Liver (tissue), 9 donors: ENCODE data around the gene ISCA2. TPM values are rescaled to one million over a fixed set of nuclear protein-coding genes. Genes with fewer than 3 reads are reported as not detected.

ENCODE experiments used
- DNase-seq: peaks from one replicate; pipeline ENCODE4 v3.0.0-alpha.2; 2017; ENCODE audit warnings: low spot score
- H3K27ac ChIP-seq, 2 donors: one replicate each; pipeline ENCODE4 v1.7.0; 2013; ENCODE audit warnings: inconsistent platforms in 2 of 2, low read length in 2 of 2, control low read depth in 1 of 2, low read depth in 1 of 2, mild to moderate bottlenecking in 1 of 2
- H3K27me3 ChIP-seq, 4 donors: one replicate each; pipeline versions ENCODE4 v1.6.1 to v1.7.0; 2013; ENCODE audit warnings: low read length in 3 of 4, inconsistent platforms in 1 of 4, mild to moderate bottlenecking in 1 of 4, moderate library complexity in 1 of 4; ENCODE audit not compliant: control insufficient read depth in 4 of 4, insufficient read depth in 4 of 4
- H3K36me3 ChIP-seq, 4 donors: one replicate each; pipeline versions ENCODE4 v1.6.1 to v1.7.0; 2013; ENCODE audit warnings: low read length in 3 of 4, mild to moderate bottlenecking in 3 of 4, low read depth in 1 of 4, moderate library complexity in 1 of 4; ENCODE audit not compliant: control insufficient read depth in 4 of 4, insufficient read depth in 3 of 4
- H3K4me1 ChIP-seq, 4 donors: one replicate each; pipeline versions ENCODE4 v1.6.1 to v1.7.0; 2013; ENCODE audit warnings: low read length in 3 of 4, mild to moderate bottlenecking in 3 of 4, moderate library complexity in 1 of 4; ENCODE audit not compliant: control insufficient read depth in 4 of 4, insufficient read depth in 4 of 4
- H3K4me3 ChIP-seq, 3 donors: one replicate each; pipeline versions ENCODE4 v1.6.1 to v1.7.0; 2013; ENCODE audit warnings: low read length in 3 of 3, control low read depth in 1 of 3, low read depth in 1 of 3, mild to moderate bottlenecking in 1 of 3
- H3K9ac ChIP-seq, 2 donors: one replicate each; pipeline ENCODE4 v1.7.0; 2013; ENCODE audit warnings: low read length in 2 of 2, mild to moderate bottlenecking in 2 of 2, moderate library complexity in 2 of 2, control low read depth in 1 of 2, low read depth in 1 of 2
- H3K9me3 ChIP-seq, 4 donors: one replicate each; pipeline versions ENCODE4 v1.6.1 to v1.7.0; 2013; ENCODE audit warnings: low read length in 3 of 4; ENCODE audit not compliant: control insufficient read depth in 4 of 4
- EGR1 ChIP-seq, 2 donors: IDR thresholded peaks; 2 replicates each; pipeline ENCODE4 v1.6.1; 2016 to 2018; ENCODE audit warnings: antibody characterized with exemption in 2 of 2, low read depth in 2 of 2
- FOXA1 ChIP-seq: IDR thresholded peaks from 2 replicates; pipeline ENCODE4 v1.6.1; 2016; ENCODE audit warnings: antibody characterized with exemption
- FOXA2 ChIP-seq: IDR thresholded peaks from 2 replicates; pipeline ENCODE4 v1.6.1; 2016; ENCODE audit warnings: antibody characterized with exemption
- GABPA ChIP-seq, 2 donors: IDR thresholded peaks in 1 of 2; conservative IDR thresholded peaks in 1 of 2; 2 replicates each; pipeline ENCODE4 v1.6.1; 2016; ENCODE audit warnings: antibody characterized with exemption in 2 of 2, mild to moderate bottlenecking in 1 of 2, moderate library complexity in 1 of 2
- HNF4A ChIP-seq, 2 donors: conservative IDR thresholded peaks; 2 replicates each; pipeline ENCODE4 v1.6.1; 2016; ENCODE audit warnings: antibody characterized with exemption in 2 of 2, mild to moderate bottlenecking in 2 of 2
- HNF4G ChIP-seq: IDR thresholded peaks from 2 replicates; pipeline ENCODE4 v1.6.1; 2016; ENCODE audit warnings: antibody characterized with exemption
- JUND ChIP-seq, 2 donors: IDR thresholded peaks; 2 replicates each; pipeline ENCODE4 v1.6.1; 2016; ENCODE audit warnings: antibody characterized with exemption in 2 of 2
- NR2F2 ChIP-seq: IDR thresholded peaks from 2 replicates; pipeline ENCODE4 v1.6.1; 2016; ENCODE audit warnings: antibody characterized with exemption
- RAD21 ChIP-seq, 2 donors: IDR thresholded peaks; 2 replicates each; pipeline ENCODE4 v1.6.1; 2016; ENCODE audit warnings: antibody characterized with exemption in 2 of 2, mild to moderate bottlenecking in 2 of 2
- RXRA ChIP-seq, 2 donors: IDR thresholded peaks; 2 replicates each; pipeline ENCODE4 v1.6.1; 2017 to 2018; ENCODE audit warnings: antibody characterized with exemption in 2 of 2, mild to moderate bottlenecking in 1 of 2
- SP1 ChIP-seq: IDR thresholded peaks from 2 replicates; pipeline ENCODE4 v1.6.1; 2018; ENCODE audit warnings: antibody characterized with exemption, mild to moderate bottlenecking
- TAF1 ChIP-seq: conservative IDR thresholded peaks from 2 replicates; pipeline ENCODE4 v1.6.1; 2016; ENCODE audit warnings: antibody characterized with exemption, mild to moderate bottlenecking
- YY1 ChIP-seq: IDR thresholded peaks from 2 replicates; pipeline ENCODE4 v1.6.1; 2016; ENCODE audit warnings: antibody characterized with exemption, mild to moderate bottlenecking
- WGBS: extraction: QIAGEN DNeasy Blood & Tissue Kit; methylation state at CpG from one replicate; pipeline ENCODE4 v1.1.7; 2013; 5-methylcytosine and 5-hydroxymethylcytosine counted together
- polyA plus RNA-seq, 2 donors: library from polyadenylated mRNA; stranded (reverse) in 1 of 2; unstranded in 1 of 2; fragments of 200-250 nt in 1 of 2; fragments of >200 nt in 1 of 2; fragmentation: Nextera tagmentation in 1 of 2; extraction: Ambion mirVana in 1 of 2; gene quantifications; one replicate each; pipeline versions ENCODE4 v1.2.1 to v1.2.3, GENCODE V29; 2013 to 2015
- total RNA-seq, 2 donors: library from RNA; depleted of rRNA; stranded (reverse); fragments of >200 nt; gene quantifications; one replicate each; pipeline ENCODE4 v1.2.3, GENCODE V29; 2014
- TF ChIP-seq, protein P1 (sequence below): IDR thresholded peaks from 2 replicates; pipeline ENCODE4 v1.6.1; 2016; ENCODE audit warnings: antibody characterized with exemption
- TF ChIP-seq, protein P2 (sequence below): fragments of 150-350 bp; IDR thresholded peaks from 2 replicates; pipeline ENCODE4 v1.5.1; 2017; ENCODE audit warnings: improper control_type of control experiment, low read depth, low read length; ENCODE audit not compliant: missing input control
- TF ChIP-seq, protein P3 (sequence below): IDR thresholded peaks from 2 replicates; pipeline ENCODE4 v1.6.1; 2016; ENCODE audit warnings: antibody characterized with exemption
- TF ChIP-seq, protein P4 (sequence below): IDR thresholded peaks from 2 replicates; pipeline ENCODE4 v1.6.1; 2016; ENCODE audit warnings: antibody characterized with exemption, mild to moderate bottlenecking
- TF ChIP-seq, protein P5 (sequence below): IDR thresholded peaks from 2 replicates; pipeline ENCODE4 v1.6.1; 2016; ENCODE audit warnings: antibody characterized with exemption
- donor health status: healthy.
- donor health status: healthy.
- donor health status: healthy.
- donor health status: healthy.
- donor health status: healthy.

The ISCA2 gene
- total and polyA plus RNA-seq, 4 donors, result 7.1 to 35.3 (median 15.8) TPM

DNA sequence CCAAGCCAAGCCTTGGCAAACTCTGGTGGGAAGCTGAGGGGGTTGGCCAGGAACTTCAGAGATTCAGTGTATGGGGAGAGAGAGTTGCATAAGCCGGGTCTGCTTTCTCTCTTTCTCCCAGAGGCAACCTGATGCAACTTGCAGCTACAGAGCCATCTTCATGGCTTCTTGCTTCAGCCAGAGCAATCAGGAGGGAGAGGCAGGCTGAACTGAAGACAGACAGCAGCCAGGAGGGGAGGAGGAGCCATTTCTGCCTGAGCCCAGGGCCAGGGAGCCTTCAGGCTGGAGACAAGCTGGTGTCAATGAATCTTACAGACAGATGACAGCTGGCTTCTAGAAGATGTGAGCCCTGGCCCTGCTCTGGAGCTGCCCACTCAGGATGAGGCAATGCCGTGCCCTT is 19.2 kb upstream of the ISCA2 start (continued):
- no peak for TF ChIP-seq JUND (IDR thresholded peaks at IDR 0.05)

DNA sequence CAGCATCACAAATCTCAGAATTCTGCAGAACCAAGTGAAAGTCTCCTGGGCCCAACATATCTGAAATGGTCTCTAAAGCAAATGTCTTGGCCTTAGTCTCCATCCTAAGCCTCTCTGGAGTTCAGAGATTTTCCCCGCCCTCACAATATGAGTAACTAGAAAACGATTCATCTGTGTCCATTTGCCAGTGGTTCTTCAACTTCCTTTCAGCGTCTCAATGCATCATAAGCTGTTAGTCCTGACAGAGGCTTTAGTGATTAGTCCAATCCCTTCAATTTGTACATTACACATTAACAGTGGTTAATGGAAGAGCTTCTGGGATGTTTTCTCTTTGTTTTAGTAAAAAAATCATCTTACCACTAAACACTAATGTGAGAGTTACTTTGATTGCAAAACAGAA is 17.9 kb upstream of the ISCA2 start:
- no peak for DNase-seq
- 79% methylated on average over 3 of the region's 3 CpGs for WGBS
- no peak overlapping the region for H3K9ac ChIP-seq
- H3K4me3 ChIP-seq, result no peak overlapping the region
- H3K27ac ChIP-seq, result no peak overlapping the region
- no peaks in the 10 kb centered on the region for H3K27me3 ChIP-seq
- peaks cover 5 to 19% (median 12%) of the 10 kb centered on the region in 4 donors for H3K36me3 ChIP-seq
- no peaks in the 10 kb centered on the region for H3K9me3 ChIP-seq
- no peaks in the 10 kb centered on the region for H3K4me1 ChIP-seq
- TF ChIP-seq SP1 (no peak), YY1 (no peak), RXRA (IDR thresholded peaks at IDR 0.05) (no peak), FOXA2 (no peak), EGR1 (IDR thresholded peaks at IDR 0.05; ENCODE audit: low read depth in 2 of 2) (no peak), NR2F2 (no peak), FOXA1 (no peak), HNF4A (conservative IDR thresholded peaks at IDR 0.05) (no peak), GABPA (IDR thresholded peaks at IDR 0.05 in 1 of 2, conservative IDR thresholded peaks at IDR 0.05 in 1 of 2) (no peak), JUND (IDR thresholded peaks at IDR 0.05) (no peak), RAD21 (IDR thresholded peaks at IDR 0.05) (no peak), TAF1 (no peak), HNF4G (no peak)
- TF ChIP-seq, protein P1, sequence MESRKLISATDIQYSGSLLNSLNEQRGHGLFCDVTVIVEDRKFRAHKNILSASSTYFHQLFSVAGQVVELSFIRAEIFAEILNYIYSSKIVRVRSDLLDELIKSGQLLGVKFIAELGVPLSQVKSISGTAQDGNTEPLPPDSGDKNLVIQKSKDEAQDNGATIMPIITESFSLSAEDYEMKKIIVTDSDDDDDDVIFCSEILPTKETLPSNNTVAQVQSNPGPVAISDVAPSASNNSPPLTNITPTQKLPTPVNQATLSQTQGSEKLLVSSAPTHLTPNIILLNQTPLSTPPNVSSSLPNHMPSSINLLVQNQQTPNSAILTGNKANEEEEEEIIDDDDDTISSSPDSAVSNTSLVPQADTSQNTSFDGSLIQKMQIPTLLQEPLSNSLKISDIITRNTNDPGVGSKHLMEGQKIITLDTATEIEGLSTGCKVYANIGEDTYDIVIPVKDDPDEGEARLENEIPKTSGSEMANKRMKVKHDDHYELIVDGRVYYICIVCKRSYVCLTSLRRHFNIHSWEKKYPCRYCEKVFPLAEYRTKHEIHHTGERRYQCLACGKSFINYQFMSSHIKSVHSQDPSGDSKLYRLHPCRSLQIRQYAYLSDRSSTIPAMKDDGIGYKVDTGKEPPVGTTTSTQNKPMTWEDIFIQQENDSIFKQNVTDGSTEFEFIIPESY, result no peak
- TF ChIP-seq, protein P2, sequence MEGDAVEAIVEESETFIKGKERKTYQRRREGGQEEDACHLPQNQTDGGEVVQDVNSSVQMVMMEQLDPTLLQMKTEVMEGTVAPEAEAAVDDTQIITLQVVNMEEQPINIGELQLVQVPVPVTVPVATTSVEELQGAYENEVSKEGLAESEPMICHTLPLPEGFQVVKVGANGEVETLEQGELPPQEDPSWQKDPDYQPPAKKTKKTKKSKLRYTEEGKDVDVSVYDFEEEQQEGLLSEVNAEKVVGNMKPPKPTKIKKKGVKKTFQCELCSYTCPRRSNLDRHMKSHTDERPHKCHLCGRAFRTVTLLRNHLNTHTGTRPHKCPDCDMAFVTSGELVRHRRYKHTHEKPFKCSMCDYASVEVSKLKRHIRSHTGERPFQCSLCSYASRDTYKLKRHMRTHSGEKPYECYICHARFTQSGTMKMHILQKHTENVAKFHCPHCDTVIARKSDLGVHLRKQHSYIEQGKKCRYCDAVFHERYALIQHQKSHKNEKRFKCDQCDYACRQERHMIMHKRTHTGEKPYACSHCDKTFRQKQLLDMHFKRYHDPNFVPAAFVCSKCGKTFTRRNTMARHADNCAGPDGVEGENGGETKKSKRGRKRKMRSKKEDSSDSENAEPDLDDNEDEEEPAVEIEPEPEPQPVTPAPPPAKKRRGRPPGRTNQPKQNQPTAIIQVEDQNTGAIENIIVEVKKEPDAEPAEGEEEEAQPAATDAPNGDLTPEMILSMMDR, result no peak
- TF ChIP-seq, protein P3, sequence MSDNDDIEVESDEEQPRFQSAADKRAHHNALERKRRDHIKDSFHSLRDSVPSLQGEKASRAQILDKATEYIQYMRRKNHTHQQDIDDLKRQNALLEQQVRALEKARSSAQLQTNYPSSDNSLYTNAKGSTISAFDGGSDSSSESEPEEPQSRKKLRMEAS, result no peak
- TF ChIP-seq, protein P4, sequence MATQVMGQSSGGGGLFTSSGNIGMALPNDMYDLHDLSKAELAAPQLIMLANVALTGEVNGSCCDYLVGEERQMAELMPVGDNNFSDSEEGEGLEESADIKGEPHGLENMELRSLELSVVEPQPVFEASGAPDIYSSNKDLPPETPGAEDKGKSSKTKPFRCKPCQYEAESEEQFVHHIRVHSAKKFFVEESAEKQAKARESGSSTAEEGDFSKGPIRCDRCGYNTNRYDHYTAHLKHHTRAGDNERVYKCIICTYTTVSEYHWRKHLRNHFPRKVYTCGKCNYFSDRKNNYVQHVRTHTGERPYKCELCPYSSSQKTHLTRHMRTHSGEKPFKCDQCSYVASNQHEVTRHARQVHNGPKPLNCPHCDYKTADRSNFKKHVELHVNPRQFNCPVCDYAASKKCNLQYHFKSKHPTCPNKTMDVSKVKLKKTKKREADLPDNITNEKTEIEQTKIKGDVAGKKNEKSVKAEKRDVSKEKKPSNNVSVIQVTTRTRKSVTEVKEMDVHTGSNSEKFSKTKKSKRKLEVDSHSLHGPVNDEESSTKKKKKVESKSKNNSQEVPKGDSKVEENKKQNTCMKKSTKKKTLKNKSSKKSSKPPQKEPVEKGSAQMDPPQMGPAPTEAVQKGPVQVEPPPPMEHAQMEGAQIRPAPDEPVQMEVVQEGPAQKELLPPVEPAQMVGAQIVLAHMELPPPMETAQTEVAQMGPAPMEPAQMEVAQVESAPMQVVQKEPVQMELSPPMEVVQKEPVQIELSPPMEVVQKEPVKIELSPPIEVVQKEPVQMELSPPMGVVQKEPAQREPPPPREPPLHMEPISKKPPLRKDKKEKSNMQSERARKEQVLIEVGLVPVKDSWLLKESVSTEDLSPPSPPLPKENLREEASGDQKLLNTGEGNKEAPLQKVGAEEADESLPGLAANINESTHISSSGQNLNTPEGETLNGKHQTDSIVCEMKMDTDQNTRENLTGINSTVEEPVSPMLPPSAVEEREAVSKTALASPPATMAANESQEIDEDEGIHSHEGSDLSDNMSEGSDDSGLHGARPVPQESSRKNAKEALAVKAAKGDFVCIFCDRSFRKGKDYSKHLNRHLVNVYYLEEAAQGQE, result no peak
- TF ChIP-seq, protein P5, sequence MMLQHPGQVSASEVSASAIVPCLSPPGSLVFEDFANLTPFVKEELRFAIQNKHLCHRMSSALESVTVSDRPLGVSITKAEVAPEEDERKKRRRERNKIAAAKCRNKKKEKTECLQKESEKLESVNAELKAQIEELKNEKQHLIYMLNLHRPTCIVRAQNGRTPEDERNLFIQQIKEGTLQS, result no peak
